ENCODE results near the gene TMEM52B.

DNA sequence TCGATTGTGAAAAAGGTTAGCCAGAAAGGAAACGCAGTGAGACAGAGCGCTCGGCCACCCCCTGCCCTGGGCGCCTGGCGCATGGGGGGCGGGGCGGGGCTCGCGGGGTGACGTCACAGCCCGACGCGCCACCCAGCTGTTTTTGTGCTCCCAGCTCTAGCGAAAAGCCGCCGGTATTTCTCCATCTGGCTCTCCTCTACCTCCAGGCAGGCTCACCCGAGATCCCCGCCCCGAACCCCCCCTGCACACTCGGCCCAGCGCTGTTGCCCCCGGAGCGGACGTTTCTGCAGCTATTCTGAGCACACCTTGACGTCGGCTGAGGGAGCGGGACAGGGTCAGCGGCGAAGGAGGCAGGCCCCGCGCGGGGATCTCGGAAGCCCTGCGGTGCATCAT, 33.9 kb downstream of the TMEM52B start, which contains the start of gene GABARAPL1:
- TF ChIP-seq, protein P1, sequence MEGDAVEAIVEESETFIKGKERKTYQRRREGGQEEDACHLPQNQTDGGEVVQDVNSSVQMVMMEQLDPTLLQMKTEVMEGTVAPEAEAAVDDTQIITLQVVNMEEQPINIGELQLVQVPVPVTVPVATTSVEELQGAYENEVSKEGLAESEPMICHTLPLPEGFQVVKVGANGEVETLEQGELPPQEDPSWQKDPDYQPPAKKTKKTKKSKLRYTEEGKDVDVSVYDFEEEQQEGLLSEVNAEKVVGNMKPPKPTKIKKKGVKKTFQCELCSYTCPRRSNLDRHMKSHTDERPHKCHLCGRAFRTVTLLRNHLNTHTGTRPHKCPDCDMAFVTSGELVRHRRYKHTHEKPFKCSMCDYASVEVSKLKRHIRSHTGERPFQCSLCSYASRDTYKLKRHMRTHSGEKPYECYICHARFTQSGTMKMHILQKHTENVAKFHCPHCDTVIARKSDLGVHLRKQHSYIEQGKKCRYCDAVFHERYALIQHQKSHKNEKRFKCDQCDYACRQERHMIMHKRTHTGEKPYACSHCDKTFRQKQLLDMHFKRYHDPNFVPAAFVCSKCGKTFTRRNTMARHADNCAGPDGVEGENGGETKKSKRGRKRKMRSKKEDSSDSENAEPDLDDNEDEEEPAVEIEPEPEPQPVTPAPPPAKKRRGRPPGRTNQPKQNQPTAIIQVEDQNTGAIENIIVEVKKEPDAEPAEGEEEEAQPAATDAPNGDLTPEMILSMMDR (conservative IDR thresholded peaks at IDR 0.05; ENCODE audit: low read length) = no peak
- TF ChIP-seq EZH2phosphoT487 (IDR thresholded peaks at IDR 0.05; ENCODE audit: borderline replicate concordance) = no peak
